Upper lobe of left lung (tissue), 4 donors: Measurements from ENCODE around the gene PHF8.

Experiments
- POLR2A ChIP-seq, 4 donors: fragments of 450-650 bp; IDR thresholded peaks; one replicate each; pipeline ENCODE4 v1.5.1; 2016 to 2017; ENCODE audit warnings: antibody characterized with exemption in 4 of 4, mild to moderate bottlenecking in 2 of 4
- POLR2AphosphoS5 ChIP-seq, 2 donors: sonication (generic); formaldehyde crosslinking; IDR thresholded peaks; one replicate each; pipeline ENCODE4 v1.5.1; 2017; ENCODE audit warnings: antibody characterized with exemption in 2 of 2
- TF ChIP-seq, protein P1 (sequence below), 6 experiments: fragments of 450-650 bp in 4 of 6; fragments of 200-600 bp in 2 of 6; sonication (generic) in 2 of 6; IDR thresholded peaks; one replicate each; pipeline ENCODE4 v1.5.1; 2016 to 2019; ENCODE audit warnings: antibody characterized with exemption in 6 of 6

DNA sequence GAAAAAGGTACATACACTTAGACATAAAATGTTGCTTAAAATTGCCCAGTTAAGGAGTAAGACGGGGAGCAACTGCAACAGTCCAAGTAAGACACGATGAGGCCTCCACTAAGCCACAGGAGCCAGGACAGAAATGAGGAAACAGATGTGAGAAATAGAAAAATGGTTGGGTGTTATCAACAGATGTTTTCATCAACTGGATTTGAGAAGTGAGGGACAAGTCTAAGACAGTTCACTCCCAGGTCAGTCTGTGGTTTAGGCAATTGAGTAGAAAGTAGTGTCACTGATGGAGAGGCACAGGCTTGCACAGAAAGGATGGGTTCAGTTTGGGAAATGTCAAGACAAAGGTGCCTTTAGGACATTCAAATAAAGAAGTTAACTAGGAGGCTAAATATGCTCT, 23.5 kb upstream of the PHF8 start:
- no peak for TF ChIP-seq POLR2AphosphoS5 (IDR thresholded peaks at IDR 0.05)
- TF ChIP-seq, protein P1, sequence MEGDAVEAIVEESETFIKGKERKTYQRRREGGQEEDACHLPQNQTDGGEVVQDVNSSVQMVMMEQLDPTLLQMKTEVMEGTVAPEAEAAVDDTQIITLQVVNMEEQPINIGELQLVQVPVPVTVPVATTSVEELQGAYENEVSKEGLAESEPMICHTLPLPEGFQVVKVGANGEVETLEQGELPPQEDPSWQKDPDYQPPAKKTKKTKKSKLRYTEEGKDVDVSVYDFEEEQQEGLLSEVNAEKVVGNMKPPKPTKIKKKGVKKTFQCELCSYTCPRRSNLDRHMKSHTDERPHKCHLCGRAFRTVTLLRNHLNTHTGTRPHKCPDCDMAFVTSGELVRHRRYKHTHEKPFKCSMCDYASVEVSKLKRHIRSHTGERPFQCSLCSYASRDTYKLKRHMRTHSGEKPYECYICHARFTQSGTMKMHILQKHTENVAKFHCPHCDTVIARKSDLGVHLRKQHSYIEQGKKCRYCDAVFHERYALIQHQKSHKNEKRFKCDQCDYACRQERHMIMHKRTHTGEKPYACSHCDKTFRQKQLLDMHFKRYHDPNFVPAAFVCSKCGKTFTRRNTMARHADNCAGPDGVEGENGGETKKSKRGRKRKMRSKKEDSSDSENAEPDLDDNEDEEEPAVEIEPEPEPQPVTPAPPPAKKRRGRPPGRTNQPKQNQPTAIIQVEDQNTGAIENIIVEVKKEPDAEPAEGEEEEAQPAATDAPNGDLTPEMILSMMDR (IDR thresholded peaks at IDR 0.05): no peak
- TF ChIP-seq POLR2A (IDR thresholded peaks at IDR 0.05): no peak
